GM12801 (cell line): ENCODE measurements around the gene ANKRD28.

Experiments used
- TF ChIP-seq, protein P1 (sequence below): IDR thresholded peaks from one replicate; pipeline ENCODE4 v1.5.1; 2011; ENCODE audit warnings: control low read depth; ENCODE audit not compliant: insufficient read length; ENCODE audit errors: extremely low read depth

Gene ANKRD28

DNA sequence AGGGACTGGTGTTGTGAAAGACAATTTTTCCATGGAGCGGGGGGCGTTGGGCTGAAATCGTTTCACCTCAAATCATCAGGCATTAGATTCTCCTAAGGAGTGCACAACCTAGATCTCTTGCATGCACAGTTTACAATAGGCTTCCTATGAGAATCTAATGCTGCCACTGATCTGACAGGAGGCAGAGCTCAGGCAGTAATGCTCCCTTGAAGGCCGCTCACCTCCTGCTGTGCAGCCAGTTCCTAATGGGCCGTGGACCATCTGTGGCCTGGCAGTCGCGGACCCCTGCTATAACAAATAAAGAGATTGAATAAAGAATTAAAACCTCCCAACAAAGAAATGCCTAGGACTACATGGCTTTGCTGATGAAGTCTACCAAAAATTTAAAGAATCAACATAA is 25.3 kb upstream of the ANKRD28 start:
- TF ChIP-seq, protein P1, sequence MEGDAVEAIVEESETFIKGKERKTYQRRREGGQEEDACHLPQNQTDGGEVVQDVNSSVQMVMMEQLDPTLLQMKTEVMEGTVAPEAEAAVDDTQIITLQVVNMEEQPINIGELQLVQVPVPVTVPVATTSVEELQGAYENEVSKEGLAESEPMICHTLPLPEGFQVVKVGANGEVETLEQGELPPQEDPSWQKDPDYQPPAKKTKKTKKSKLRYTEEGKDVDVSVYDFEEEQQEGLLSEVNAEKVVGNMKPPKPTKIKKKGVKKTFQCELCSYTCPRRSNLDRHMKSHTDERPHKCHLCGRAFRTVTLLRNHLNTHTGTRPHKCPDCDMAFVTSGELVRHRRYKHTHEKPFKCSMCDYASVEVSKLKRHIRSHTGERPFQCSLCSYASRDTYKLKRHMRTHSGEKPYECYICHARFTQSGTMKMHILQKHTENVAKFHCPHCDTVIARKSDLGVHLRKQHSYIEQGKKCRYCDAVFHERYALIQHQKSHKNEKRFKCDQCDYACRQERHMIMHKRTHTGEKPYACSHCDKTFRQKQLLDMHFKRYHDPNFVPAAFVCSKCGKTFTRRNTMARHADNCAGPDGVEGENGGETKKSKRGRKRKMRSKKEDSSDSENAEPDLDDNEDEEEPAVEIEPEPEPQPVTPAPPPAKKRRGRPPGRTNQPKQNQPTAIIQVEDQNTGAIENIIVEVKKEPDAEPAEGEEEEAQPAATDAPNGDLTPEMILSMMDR: no peak

DNA sequence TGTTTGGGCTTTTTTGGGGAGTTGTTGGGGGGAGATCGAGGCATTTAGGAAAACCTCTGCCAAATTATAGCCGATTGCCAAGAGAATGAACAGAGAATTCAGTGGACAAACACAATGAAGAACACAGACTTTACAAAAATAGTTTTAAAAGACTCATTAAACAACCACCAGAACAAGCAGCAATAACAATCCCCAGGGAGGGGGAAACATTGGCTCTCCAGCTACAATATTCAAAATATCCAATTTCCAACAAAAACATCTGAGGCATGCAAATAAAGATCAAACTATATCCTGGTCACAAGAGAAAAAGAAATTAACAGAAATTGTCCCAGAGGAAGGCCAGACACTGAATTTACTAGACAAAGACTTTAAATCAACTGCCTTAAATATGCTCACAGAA is 24.5 kb upstream of the ANKRD28 start:
- TF ChIP-seq, protein P1: no peak

DNA sequence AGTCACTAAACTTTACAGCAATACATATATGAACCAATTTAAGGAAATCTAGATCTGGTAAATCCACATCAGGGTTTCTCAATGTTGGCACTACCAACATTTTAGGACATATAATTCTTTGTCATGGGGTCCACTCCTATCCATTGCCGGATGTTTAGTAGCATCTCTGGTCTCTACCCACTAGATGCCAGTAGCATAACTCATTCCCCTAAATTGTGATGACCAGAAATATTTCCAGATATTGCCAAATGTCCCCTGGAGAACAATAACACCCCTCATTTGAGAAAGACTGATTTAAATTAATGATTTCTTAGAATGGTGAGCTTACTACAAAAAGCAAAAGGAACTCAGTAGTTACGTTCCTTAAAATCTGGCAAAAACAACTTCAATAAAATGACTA is 23.1 kb upstream of the ANKRD28 start:
- TF ChIP-seq, protein P1: no peak

DNA sequence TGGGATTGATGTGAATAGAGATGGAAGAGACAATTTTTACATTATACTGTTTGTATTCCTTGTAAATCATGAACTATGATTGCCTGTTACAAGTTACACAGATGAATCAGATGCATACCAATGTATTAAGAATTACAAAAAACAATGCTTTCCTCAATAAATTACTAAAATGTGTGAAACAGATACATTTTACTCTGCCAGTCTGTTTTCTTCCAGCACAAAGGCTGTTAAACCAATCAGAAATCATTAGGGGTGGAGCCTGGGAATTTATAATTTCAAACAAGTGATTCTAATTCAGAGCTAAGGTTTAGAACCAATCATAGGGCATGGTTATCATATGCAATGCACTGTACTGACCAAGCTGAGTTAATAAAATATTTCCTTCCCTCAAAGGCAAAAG is 21.8 kb upstream of the ANKRD28 start:
- TF ChIP-seq, protein P1: no peak

DNA sequence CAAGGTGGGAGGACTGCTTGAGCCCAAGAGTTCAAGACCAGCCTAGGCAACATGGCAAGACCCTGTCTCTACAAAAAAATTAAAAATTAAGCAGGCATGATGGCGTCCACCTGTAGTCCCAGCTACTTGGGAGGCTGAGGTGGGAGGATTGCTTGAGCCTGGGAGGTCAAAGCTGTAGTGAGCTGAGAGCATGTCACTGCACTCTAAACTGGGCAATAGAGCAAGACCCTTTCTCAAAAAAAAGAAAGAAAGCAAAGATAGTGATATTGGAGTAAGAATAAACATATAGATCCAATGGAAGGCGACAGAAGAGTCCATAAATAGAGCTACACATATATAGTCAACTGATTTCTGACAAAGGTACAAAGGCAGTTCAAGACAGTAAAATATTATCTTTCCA is 21.3 kb upstream of the ANKRD28 start:
- TF ChIP-seq, protein P1: no peak

DNA sequence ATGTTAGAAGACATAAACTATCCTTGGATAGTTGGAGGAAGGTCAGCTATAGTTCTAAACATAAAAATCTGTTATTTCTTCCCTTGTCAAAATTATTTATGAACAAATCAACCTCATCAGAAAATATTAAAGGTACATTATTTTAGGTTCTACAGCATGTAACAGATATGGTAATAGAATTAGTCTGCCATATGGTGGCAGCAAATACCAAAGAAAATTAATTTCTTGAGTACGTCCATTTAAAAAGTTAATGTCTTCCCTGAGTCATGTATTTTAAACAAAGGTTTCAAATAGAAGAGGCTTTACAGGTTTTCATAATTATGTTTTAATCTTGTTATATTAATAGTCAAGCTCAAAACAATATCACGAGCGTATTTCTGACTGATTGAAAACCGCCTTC is 17.9 kb upstream of the ANKRD28 start:
- TF ChIP-seq, protein P1: no peak

DNA sequence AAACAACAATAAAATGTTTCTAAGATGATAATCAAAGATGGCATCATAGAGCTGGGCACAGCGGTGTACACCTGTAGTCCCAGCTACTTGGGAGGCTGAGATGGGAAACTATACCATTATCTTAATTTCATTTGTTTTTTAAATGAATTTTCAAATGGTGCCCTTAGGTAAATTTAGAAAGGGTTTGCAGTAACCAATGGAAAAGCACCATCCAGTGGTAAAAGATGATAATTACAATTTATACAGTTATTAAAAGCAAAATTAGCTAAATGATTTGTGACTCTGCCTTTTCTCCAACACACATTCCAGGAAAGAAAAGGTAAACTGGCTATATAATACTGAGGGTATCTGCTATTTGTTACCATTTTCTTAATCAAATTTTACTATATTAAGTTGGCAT is 14.4 kb upstream of the ANKRD28 start:
- TF ChIP-seq, protein P1: no peak

DNA sequence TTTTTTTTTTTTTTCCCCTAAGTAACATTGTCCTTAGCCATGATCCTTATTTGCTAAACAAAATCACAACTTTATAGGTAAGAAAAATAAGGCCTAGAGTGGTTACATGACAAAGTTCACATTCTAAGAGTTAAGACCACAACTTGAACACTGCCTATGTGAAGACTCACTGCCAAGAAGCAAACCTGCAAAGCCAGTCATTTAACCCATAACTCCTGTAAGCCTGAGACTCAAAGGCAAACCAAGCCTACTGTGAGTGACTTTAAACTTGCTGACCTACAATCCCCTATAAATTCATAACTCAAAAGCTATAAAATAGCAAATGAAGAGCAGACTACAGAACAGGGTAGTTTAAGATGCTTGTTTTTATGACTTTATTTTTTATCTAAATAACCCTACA is 12.9 kb upstream of the ANKRD28 start:
- TF ChIP-seq, protein P1: no peak
